ENCODE results near the gene POLR2M. TPM values are rescaled to one million over a fixed set of nuclear protein-coding genes. Genes with fewer than 3 reads are reported as not detected.

The POLR2M gene
- total RNA-seq, 2 donors from 2014 or later, result 14.5 to 22.6 TPM

DNA sequence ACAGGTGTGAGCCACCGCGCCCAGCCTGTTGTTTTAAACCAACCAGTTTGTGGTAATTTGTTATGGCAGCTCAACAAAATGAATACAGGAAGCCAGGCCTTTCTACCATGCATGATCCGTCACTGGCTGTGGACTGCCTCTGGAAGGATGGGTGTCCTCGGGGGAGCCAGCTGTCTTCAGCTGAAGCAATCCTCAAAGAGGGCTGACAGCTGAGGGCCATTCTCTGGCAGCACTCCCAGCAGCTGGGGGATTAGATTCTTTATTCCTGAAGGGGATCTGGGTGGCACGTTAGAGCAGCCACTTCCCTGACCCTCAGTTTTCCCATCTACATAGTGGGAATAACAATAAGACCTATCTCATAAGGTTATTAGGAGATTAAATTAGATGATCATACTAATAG lies 24.4 kb downstream of the POLR2M start:
- no peak for ATAC-seq
- Histone ChIP-seq H3K27ac (no peak overlapping the region), H3K9me3 (no peaks in the 10 kb centered on the region), H3K4me3 (no peak overlapping the region), H3K4me1 (peaks cover 4% of the 10 kb centered on the region), H3K27me3 (no peaks in the 10 kb centered on the region), H3K36me3 (replicated peaks in 1 of 2; ENCODE audit: insufficient read depth in 1 of 2, low read depth in 2 of 2) (no peaks in the 10 kb centered on the region)
- WGBS, 2 donors, result 82 to 100% methylated on average over 3 to 4 of the region's 5 CpGs
- DNase-seq, result no peak
- intact Hi-C loops (cut with DNase I), result no loop called here
- TF ChIP-seq, protein P1, sequence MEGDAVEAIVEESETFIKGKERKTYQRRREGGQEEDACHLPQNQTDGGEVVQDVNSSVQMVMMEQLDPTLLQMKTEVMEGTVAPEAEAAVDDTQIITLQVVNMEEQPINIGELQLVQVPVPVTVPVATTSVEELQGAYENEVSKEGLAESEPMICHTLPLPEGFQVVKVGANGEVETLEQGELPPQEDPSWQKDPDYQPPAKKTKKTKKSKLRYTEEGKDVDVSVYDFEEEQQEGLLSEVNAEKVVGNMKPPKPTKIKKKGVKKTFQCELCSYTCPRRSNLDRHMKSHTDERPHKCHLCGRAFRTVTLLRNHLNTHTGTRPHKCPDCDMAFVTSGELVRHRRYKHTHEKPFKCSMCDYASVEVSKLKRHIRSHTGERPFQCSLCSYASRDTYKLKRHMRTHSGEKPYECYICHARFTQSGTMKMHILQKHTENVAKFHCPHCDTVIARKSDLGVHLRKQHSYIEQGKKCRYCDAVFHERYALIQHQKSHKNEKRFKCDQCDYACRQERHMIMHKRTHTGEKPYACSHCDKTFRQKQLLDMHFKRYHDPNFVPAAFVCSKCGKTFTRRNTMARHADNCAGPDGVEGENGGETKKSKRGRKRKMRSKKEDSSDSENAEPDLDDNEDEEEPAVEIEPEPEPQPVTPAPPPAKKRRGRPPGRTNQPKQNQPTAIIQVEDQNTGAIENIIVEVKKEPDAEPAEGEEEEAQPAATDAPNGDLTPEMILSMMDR (IDR thresholded peaks at IDR 0.05), result no peak
- no peak for TF ChIP-seq POLR2A (IDR thresholded peaks at IDR 0.05)

DNA sequence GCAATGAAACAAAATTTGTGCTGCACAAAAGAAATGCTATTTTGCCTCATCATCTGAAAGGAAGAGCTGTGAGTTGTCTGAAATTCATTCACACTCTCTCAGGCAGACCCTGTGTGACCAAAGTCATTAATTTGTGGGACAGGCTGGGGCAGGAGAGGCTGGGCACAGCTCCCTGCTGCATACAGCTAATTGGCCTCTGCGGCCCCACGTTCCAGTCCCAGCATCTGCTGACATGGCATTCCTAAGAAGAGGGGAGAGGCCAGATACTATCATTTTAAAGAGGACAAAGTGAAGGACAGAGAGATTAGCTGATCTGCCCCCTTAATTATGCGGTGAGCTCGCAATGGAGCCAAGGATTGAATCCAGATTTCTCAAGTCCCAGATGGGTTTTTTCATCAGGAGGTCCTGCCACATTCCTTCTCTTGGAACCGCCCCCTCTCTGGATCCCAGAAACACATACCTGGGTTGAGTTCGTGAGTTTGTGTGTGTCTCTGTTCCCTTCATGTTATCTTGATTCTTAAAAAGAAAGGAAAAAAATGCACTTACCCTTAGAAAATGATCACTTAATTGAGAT lies 25.1 kb downstream of the POLR2M start:
- no peak for DNase-seq
- Histone ChIP-seq H3K36me3 (replicated peaks in 1 of 2; ENCODE audit: insufficient read depth in 1 of 2, low read depth in 2 of 2) (no peaks in the 10 kb centered on the region), H3K27ac (no peak overlapping the region), H3K4me1 (peaks cover 4% of the 10 kb centered on the region), H3K27me3 (no peaks in the 10 kb centered on the region), H3K4me3 (no peak overlapping the region), H3K9me3 (no peaks in the 10 kb centered on the region)
- WGBS, 2 donors, result 76% methylated on average over 6 of the region's 6 CpGs
- intact Hi-C loops (cut with DNase I), result no loop called here
- ATAC-seq, result no peak
- TF ChIP-seq, protein P1 (IDR thresholded peaks at IDR 0.05), result no peak
- TF ChIP-seq POLR2A (IDR thresholded peaks at IDR 0.05), result no peak

DNA sequence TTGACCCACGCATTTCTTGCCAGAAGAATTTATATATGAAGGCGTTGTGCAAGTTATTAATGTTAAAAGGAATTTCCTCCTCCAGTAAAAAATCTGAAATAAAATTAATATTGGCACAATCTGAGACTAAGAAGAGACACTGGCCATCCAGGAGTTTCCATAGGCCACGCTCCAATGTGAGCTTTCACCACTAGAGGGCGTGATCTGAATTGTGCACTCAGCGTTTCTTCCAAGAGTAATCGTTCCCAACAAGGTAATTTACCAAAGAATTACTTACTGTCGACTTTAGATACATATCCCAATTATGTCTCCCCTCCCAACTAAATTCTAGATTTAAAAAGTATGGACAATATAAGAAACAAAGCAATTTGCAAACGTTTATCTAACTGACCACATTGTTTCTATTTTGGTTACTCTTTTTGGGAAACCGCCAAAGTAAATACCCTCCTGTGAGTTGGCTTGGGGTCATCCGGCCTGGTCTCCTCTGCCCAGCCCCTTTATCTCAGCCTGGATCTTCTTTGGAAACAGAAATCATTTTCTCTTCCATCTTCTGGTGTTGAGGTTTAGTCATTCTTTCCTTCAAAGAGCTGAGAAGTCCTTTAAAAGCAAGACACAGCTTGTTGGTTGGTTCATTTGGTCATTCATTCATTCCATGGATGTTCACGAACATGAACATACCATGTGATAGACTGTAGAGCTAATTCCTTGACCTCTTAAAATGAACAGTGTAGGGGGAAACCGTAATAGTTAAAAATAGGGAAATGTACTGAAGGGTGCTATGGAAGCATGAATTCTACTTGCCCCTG lies 26.2 kb downstream of the POLR2M start:
- H3K27me3 ChIP-seq, result no peaks in the 10 kb centered on the region
- no peak for TF ChIP-seq POLR2A (IDR thresholded peaks at IDR 0.05)
- TF ChIP-seq, protein P1 (IDR thresholded peaks at IDR 0.05), result peak; percentile 52 to 98 (median 71)
- DNase-seq, result peak; percentile 52 to 71 (median 61)
- WGBS, 2 donors, result 31 to 35% methylated on average over 12 of the region's 12 CpGs
- intact Hi-C loops (cut with DNase I), result no loop called here
- no peak overlapping the region for H3K27ac ChIP-seq
- peak; percentile 68 for ATAC-seq
- H3K4me1 ChIP-seq, result peaks cover 4% of the 10 kb centered on the region
- no peak overlapping the region for H3K4me3 ChIP-seq
- H3K36me3 ChIP-seq (replicated peaks in 1 of 2; ENCODE audit: insufficient read depth in 1 of 2, low read depth in 2 of 2), result no peaks in the 10 kb centered on the region
- H3K9me3 ChIP-seq, result no peaks in the 10 kb centered on the region

DNA sequence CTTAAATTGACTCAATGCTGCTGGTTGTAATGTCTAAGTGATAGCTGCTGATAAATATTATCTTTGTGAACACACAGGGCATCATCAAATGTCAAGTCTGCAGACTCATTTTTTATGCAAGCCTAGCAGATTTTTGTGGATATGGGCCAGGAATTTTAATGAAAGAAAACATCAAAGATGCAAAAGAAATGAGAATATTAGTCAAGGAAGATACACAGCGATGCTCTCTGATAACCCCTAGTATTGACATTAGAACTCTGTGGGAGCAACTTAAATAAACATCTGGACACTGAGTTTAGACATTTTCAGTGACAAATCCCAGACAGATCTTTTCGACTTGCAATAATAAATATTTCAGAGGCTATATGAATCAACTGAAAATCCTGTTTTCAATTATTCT lies 28.3 kb downstream of the POLR2M start:
- no peaks in the 10 kb centered on the region for H3K36me3 ChIP-seq (replicated peaks in 1 of 2; ENCODE audit: insufficient read depth in 1 of 2, low read depth in 2 of 2)
- H3K27me3 ChIP-seq, result no peaks in the 10 kb centered on the region
- intact Hi-C loops (cut with DNase I), result no loop called here
- 66 to 72% methylated on average over 2 of the region's 2 CpGs for WGBS, 2 donors
- no peak overlapping the region for H3K4me3 ChIP-seq
- H3K4me1 ChIP-seq, result peaks cover 4% of the 10 kb centered on the region
- ATAC-seq (no peak), DNase-seq (no peak)
- H3K27ac ChIP-seq, result no peak overlapping the region
- no peak for TF ChIP-seq POLR2A (IDR thresholded peaks at IDR 0.05)
- TF ChIP-seq, protein P1 (IDR thresholded peaks at IDR 0.05), result no peak
- no peaks in the 10 kb centered on the region for H3K9me3 ChIP-seq
